Medulla oblongata (tissue), 1 donor: ENCODE data around the gene CCL8.
"Not testable (repeated sequence)": the region's sequence is repeated elsewhere in the genome, so short reads cannot be mapped to it uniquely, and the experiment has no call there.

Experiments used
- DNase-seq: peaks from one replicate; pipeline ENCODE4 v3.0.0-alpha.2; 2015; ENCODE audit errors: extremely low spot score

The CCL8 gene

GRCh38 chr17:34314279-34314678, 5.0 kb upstream of the CCL8 start:
- peak; percentile 36 for DNase-seq

DNA sequence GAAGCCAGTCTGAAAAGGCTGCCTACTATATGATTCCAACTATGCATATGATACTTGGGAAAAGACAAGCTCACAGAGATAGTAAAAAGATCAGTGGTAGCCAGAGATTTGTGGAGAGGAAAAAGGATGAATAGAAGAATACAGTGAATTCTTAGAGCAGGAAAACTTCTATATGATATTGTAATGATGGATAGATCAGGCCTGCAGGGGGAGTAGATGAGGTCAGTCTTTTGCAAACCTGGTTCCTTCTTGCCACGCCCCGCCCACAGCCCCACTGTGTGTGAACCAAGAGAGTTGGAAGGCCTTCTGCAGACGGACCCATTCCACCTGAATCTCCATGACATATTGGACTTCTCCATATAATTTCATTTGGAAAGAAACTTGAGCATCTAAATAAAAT, 761 bp upstream of the CCL8 start:
- DNase-seq: no peak

- DNase-seq: no peak
Measured at GRCh38 chr17:34321964-34322363, 2.7 kb downstream of the CCL8 start.

DNA sequence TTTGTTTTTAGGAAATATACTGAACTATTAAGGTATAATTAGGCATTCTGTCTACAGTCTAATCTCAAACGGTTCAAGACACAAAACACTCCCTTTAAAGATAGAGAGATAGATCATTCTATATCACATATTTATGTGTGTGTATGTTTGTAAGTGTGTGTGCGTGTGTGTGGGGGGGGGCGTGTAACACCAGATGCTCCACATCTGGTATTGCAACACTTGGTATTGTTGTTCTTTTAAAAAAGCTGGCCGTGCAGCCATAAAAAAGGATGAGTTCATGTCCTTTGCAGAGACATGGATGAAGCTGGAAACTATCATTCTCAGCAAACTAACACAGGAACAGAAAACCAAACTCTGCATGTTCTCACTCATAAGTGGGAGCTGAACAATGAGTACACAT, 8.3 kb downstream of the CCL8 start:
- DNase-seq: not testable (repeated sequence)

GRCh38 chr17:34337701-34338100, 18.5 kb downstream of the CCL8 start:
- DNase-seq: no peak

GRCh38 chr17:34339138-34339770, 20.0 kb downstream of the CCL8 start:
- DNase-seq: no peak

DNA sequence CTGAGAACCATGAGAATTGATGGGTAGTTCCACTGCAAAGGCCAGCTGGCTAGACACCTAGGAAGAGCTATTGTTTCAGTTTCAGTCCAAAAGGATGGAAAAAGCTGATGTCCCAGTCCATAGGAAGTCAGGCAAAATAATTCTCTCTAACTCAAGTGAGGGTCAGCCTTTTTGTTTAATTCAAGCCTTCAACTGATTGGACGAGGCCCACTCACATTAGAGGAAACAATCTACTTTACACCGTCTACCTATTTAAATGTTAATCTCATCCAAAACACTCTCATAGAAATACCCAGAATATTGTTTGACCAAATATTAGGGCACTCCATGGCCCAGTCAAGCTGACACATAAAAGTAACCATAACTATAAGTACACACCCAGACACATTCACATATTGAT, 22.7 kb downstream of the CCL8 start:
- DNase-seq: no peak

DNA sequence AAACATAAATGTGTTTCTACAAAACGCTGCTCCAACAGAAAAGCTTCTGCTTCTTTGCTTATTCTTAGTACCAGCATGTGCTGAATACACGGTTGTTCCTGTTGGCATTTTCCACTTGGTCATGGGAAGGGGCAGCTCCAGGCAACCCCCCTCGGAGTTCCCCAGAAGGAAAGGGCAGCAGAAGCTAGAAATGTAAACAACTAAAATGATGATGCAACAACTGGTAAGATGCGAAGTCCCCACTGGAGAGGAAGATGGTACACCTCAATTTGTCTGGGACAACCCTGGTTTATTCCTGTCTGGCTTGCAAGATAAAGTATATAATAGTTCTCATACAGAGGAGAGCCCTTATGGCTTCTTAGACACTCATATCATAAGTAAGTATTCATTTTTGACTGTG, 27.8 kb downstream of the CCL8 start:
- no peak for DNase-seq

- no peak for DNase-seq
Measured at GRCh38 chr17:34349751-34350150, 30.5 kb downstream of the CCL8 start.

GRCh38 chr17:34351096-34351495, 31.9 kb downstream of the CCL8 start:
- DNase-seq: no peak

DNA sequence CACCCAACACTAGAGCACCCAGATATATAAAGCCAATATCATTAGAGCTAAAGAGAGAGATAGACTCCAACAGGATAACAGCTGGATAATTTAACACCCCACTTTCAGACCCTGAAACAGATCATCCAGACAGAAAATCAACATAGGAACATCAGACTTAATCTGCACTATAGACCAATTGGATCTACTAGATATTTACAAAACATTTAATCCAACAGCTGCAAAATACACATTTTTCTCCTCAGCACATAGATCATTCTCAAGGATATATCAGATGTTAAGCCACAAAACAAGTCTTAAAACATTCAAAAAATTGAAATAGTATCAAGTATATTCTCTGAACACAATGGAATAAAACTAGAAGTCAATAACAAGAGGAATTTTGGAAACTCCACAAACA, 33.0 kb downstream of the CCL8 start:
- no peak for DNase-seq

DNA sequence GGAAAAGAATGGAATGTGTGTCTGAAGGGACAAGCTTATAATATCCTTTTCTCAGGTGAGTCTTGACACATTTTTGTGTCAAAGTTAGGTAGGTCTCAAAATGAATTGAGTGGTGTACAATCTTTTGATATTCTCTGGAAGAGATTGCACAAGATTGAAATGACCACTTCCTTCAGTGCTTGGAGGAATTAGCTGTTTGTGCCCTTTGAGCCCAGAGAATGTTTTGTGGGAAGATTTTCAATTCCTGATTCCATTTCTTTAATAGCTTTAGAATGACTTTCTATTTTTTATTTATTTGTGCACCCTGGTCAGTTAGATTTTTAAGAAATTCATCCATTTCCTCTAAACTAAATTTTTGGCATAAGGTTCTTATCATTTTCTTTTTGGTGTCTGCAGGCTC, 35.4 kb downstream of the CCL8 start:
- no peak for DNase-seq

- DNase-seq: no peak
Measured at GRCh38 chr17:34356194-34356593, 37.0 kb downstream of the CCL8 start, which contains the start of gene CCL13. TSS of gene CCL13 (plus strand) at chr17:34356480. CDS start at chr17:34356527, 47 bp downstream.

GRCh38 chr17:34357398-34357797, 38.2 kb downstream of the CCL8 start:
- DNase-seq: no peak

DNA sequence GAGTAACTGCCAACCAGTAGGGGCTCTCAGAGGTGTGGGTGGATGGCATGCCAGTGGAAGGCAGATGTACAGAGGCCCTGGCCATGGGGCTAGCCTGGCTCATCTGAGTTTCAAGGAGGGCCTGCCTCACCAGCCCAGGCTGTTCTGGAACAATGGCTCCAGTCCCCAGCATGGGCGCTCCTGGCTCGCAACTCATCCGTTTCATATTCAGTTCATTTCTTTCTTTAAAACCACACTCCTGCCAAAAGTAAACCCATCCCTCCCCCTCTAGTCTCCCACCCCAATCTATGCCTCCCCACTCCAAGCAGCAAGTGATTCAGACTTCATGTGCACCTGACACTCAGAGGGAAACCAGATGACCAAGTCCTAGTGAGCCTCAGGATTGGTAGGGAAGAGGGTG, 39.4 kb downstream of the CCL8 start:
- DNase-seq: no peak

- no peak for DNase-seq
Measured at GRCh38 chr17:34360601-34361270, 41.5 kb downstream of the CCL8 start.

- DNase-seq: peak; percentile 87
Measured at GRCh38 chr17:34361478-34362061, 42.3 kb downstream of the CCL8 start.

- no peak for DNase-seq
Measured at GRCh38 chr17:34363183-34363661, 44.0 kb downstream of the CCL8 start, which contains the start of gene CCL1. TSS of gene CCL1 (minus strand) at chr17:34363233. CDS start at chr17:34363161, 72 bp downstream.

DNA sequence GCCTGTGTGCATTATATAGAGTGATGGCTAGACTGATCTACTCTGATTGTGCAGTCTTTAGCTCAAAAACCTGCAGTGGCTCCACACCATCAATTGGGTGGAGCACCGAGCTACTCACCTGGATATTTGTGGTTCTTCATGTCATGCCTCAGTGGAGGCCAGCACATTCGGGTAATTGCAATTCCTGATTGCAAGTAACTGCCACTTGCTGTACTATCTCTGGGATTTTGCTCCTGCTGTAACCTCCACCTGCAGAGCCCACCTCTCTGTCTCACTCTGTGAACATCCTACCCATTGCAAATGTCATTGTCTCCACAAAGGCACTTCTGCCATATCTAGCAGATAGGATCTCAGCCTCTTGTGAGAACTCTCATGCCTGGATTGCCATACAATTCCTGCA, 45.5 kb downstream of the CCL8 start:
- no peak for DNase-seq

GRCh38 chr17:34365340-34365739, 46.1 kb downstream of the CCL8 start:
- DNase-seq: no peak

DNA sequence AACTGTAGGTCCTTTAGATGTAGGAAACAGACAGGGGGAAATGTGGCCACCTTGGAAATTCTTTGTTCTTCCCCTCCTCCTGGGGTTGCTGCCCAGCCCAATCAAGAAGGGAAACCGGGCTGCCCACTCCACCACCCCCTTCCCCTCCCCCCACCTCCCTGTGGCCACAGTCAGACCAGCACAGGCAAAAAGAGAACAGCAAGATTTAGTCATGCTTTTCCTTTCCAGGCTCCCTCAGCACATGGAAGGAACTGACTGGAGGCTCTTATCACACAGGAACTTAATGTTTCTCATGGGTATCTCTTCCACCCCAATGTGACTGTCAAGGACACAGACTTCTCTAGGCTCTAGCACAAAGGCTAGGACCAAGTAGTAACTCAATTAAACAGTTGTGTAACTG, 46.8 kb downstream of the CCL8 start:
- DNase-seq: no peak

DNA sequence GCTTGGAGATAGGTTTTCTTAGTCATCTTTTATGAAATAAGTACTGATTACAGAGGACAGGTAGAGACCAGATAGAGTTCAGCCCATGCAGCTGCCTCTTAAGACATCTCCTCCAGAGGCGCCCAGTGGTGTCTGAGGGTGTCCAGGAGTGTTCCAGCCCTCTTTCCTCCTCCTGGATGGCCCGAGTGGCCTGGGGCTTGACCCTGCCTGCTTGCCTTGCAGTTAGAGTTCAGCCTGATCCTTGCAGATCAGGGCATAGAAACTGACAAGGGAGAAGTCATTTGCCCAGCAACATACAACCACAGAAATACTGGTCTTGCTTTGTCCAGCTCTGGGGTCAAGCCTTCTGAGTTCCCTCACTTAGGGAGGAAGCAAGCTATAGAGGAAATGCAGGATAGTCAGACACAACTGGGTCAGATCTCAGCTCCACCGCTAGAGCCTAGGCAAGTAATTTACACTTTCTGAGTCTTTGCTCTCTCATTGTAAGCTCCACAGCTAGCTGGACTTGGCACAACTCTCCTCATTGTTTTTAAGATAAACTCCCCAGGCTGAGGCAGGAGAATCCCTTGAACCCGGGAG, 47.4 kb downstream of the CCL8 start:
- no peak for DNase-seq
